Coronary artery (tissue), 2 donors: ENCODE results near the gene UGT1A9.

Source experiments
- DNase-seq: peaks from one replicate; pipeline ENCODE4 v3.0.0-alpha.2; 2017; ENCODE audit warnings: low spot score
- H3K27ac ChIP-seq, 2 donors: fragments of 200-600 bp; sonication (generic); one replicate each; pipeline ENCODE4 v1.5.1; 2016 to 2019
- H3K4me3 ChIP-seq: fragments of 200-600 bp; sonication (generic); 2 replicates; pipeline ENCODE4 v1.5.1; 2016; ENCODE audit warnings: mild to moderate bottlenecking, moderate library complexity
- CTCF ChIP-seq: fragments of 200-600 bp; sonication (generic); IDR thresholded peaks from one replicate; pipeline ENCODE4 v1.5.1; 2019; ENCODE audit warnings: antibody characterized with exemption

The UGT1A9 gene

GRCh38 chr2:233811732-233812131 lies 140.0 kb downstream of the UGT1A9 start:
- Histone ChIP-seq H3K4me3 (no peak overlapping the region), H3K27ac (no peak overlapping the region)
- no peak for TF ChIP-seq CTCF
- DNase-seq = peak; percentile 41

GRCh38 chr2:233813236-233814055 lies 141.7 kb downstream of the UGT1A9 start:
- H3K27ac ChIP-seq = no peak overlapping the region
- DNase-seq = peak; percentile 43
- no peak for TF ChIP-seq CTCF
- no peak overlapping the region for H3K4me3 ChIP-seq

GRCh38 chr2:233814056-233814835 lies 142.5 kb downstream of the UGT1A9 start:
- no peak overlapping the region for H3K27ac ChIP-seq
- peak; percentile 43 for DNase-seq
- H3K4me3 ChIP-seq = no peak overlapping the region
- TF ChIP-seq CTCF = no peak

DNA sequence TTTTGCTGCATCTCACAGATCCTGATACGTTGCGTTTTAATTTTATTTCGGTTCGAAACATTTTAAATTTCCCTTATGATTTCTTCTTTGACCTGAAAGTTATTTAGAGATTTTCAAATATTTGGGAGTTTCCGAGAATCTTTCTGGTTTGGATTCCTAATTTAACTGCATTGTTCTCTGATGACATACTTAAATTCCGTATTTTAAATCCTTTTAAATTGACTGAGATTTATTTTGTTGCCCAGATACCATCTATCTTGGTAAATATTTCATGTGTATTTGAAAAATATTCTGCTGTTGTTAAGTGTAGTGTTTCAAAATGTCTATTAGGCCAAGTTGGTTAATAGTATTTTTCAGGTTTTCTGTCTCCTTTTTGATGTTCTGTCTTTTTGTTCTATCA lies 144.2 kb downstream of the UGT1A9 start:
- DNase-seq = no peak
- TF ChIP-seq CTCF = no peak

DNA sequence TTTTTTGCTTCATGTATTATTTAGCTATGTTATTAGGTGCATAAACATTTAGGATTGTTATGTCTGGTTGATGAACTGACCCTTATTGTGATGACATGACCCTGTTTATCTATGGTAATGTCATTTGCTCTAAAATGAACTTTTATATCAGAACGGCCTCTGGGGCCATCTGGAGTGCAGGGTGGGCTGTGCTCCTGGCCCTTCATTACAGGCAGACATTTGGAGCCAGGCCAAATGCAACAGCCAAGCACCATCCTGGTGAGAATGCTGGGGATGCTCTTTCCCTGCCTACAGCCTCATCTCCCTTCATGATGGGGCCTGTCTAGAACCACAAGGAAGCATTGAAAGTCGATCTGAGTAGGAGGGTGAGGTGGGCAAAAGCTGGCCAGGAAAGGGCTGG lies 144.6 kb downstream of the UGT1A9 start:
- Histone ChIP-seq H3K27ac (no peak overlapping the region), H3K4me3 (no peak overlapping the region)
- TF ChIP-seq CTCF = no peak
- peak; percentile 12 for DNase-seq

More for the DNA sequence above, 144.2 kb downstream of the UGT1A9 start:
- H3K4me3 ChIP-seq = no peak overlapping the region
- H3K27ac ChIP-seq = no peak overlapping the region

GRCh38 chr2:233816771-233817170 lies 145.1 kb downstream of the UGT1A9 start:
- H3K4me3 ChIP-seq = no peak overlapping the region
- no peak for TF ChIP-seq CTCF
- H3K27ac ChIP-seq = no peak overlapping the region
- DNase-seq = peak; percentile 57
